H4 (cell line): ENCODE results near the gene RAMACL. TPM values are rescaled to one million over a fixed set of nuclear protein-coding genes. Genes with fewer than 3 reads are reported as not detected.
A peak's percentile ranks its signal among the peaks of the same experiment; 100 is the strongest.

Experiments
- DNase-seq: peaks from one replicate; pipeline ENCODE4 v3.0.0-alpha.2; 2015; ENCODE audit warnings: low spot score
- total RNA-seq: library from RNA; depleted of rRNA; stranded (reverse); fragments of >200 nt; shearing (Covaris generic); gene quantifications from 2 replicates; pipeline ENCODE4 v1.2.3, GENCODE V29; 2014

Gene RAMACL
- total RNA-seq, 1 experiment from 2014 or later, result 0.04 TPM

- DNase-seq, result no peak
Observed at GRCh38 chr6:166578536-166579236, 7.8 kb downstream of the RAMACL start.

GRCh38 chr6:166575205-166575604 lies 11.3 kb downstream of the RAMACL start:
- no peak for DNase-seq

GRCh38 chr6:166573511-166574216 lies 12.8 kb downstream of the RAMACL start:
- DNase-seq, result no peak

- DNase-seq, result peak; percentile 87
Observed at GRCh38 chr6:166572370-166573261, 13.9 kb downstream of the RAMACL start.

- no peak for DNase-seq
Observed at GRCh38 chr6:166570929-166571713, 15.4 kb downstream of the RAMACL start.

- no peak for DNase-seq
Observed at GRCh38 chr6:166569206-166569605, 17.3 kb downstream of the RAMACL start.

- DNase-seq, result no peak
Observed at GRCh38 chr6:166567813-166568212, 18.7 kb downstream of the RAMACL start.

GRCh38 chr6:166567107-166567506 lies 19.4 kb downstream of the RAMACL start:
- peak; percentile 80 for DNase-seq

GRCh38 chr6:166566026-166567011 lies 20.2 kb downstream of the RAMACL start:
- no peak for DNase-seq

GRCh38 chr6:166565084-166565967 lies 21.2 kb downstream of the RAMACL start:
- no peak for DNase-seq

GRCh38 chr6:166563805-166564204 lies 22.7 kb downstream of the RAMACL start:
- DNase-seq, result no peak

- DNase-seq, result no peak
Observed at GRCh38 chr6:166563200-166563599, 23.3 kb downstream of the RAMACL start.

- no peak for DNase-seq
Observed at GRCh38 chr6:166562726-166563125, 23.8 kb downstream of the RAMACL start.

GRCh38 chr6:166561771-166562359 lies 24.6 kb downstream of the RAMACL start:
- DNase-seq, result no peak

- DNase-seq, result no peak
Observed at GRCh38 chr6:166560222-166560621, 26.3 kb downstream of the RAMACL start.

GRCh38 chr6:166559662-166560061 lies 26.8 kb downstream of the RAMACL start:
- no peak for DNase-seq

- DNase-seq, result no peak
Observed at GRCh38 chr6:166559211-166559610, 27.3 kb downstream of the RAMACL start.

- DNase-seq, result no peak
Observed at GRCh38 chr6:166558156-166559005, 28.1 kb downstream of the RAMACL start.
